GM23338 (cell line): ENCODE results near the gene RPTOR.

Experiments
- CREB1 ChIP-seq: fragments of 250-450 bp; sonication (Bioruptor Pico); IDR thresholded peaks from 2 replicates; pipeline ENCODE4 v1.5.0; 2020; ENCODE audit warnings: low read depth, mild to moderate bottlenecking, moderate library complexity
- EZH2 ChIP-seq: fragments of 200-600 bp; sonication (generic); IDR thresholded peaks from one replicate; pipeline ENCODE4 v1.8.0; 2017; ENCODE audit warnings: antibody characterized with exemption, mild to moderate bottlenecking, low read depth; ENCODE audit not compliant: unreplicated experiment
- EZH2phosphoT487 ChIP-seq: fragments of 200-600 bp; sonication (generic); IDR thresholded peaks from one replicate; pipeline ENCODE4 v1.8.1; 2018; ENCODE audit warnings: antibody characterized with exemption; ENCODE audit not compliant: unreplicated experiment
- NANOG ChIP-seq: IDR thresholded peaks from 2 replicates; pipeline ENCODE4 v1.6.1; 2016; ENCODE audit warnings: antibody characterized with exemption, borderline replicate concordance
- POLR2AphosphoS5 ChIP-seq: IDR thresholded peaks from 2 replicates; pipeline ENCODE4 v1.6.1; 2016; ENCODE audit warnings: antibody characterized with exemption, low read depth
- TF ChIP-seq, protein P1 (sequence below), 2 experiments: fragments of 200-600 bp in 1 of 2; sonication (generic) in 1 of 2; conservative IDR thresholded peaks; 2 replicates each; pipeline versions ENCODE4 v1.5.1 to v1.6.1; 2016 to 2017; ENCODE audit warnings: antibody characterized with exemption in 2 of 2, low read depth in 2 of 2, mild to moderate bottlenecking in 2 of 2, moderate library complexity in 1 of 2
- TF ChIP-seq, protein P2 (sequence below): IDR thresholded peaks from 2 replicates; pipeline ENCODE4 v1.6.1; 2016; ENCODE audit warnings: antibody characterized with exemption
- TF ChIP-seq, protein P3 (sequence below): IDR thresholded peaks from one replicate; pipeline ENCODE4 v1.6.1; 2018; ENCODE audit warnings: antibody characterized with exemption; ENCODE audit not compliant: unreplicated experiment
- TF ChIP-seq, protein P4 (sequence below): fragments of 250-450 bp; sonication (Bioruptor Pico); IDR thresholded peaks from 2 replicates; pipeline ENCODE4 v1.5.0; 2020; ENCODE audit warnings: mild to moderate bottlenecking, moderate library complexity

DNA sequence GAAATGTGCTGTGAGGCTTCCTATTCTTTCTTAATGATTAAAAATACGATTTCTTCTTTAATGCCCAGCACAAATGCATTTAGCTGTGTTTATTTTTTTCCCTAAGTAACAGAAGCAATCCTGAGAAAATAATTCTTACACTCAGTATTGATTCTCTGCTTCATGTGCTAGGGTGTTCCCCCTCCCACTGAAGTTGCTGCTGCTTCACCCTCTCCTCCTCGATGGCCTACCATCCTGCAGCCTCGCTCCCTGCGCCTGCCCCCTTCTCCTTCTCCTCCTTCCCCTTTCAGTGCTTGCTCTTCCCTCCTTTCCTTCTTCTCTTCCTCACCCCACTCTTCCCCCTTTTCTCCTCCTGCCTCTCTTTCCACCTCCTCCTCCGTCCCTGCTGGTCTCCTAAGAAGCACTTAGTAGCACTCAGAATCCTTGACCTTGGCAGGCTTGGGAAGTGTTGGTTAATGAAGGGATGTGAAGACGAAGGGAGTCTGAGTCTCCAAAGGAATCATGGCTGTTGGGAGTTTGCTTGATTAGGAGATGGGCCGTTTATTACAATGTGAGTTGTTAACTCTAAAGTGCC is 119.7 kb downstream of the RPTOR start:
- TF ChIP-seq EZH2 = no peak
- no peak for TF ChIP-seq POLR2AphosphoS5
- no peak for TF ChIP-seq NANOG
- TF ChIP-seq EZH2phosphoT487 = no peak
- TF ChIP-seq, protein P1, sequence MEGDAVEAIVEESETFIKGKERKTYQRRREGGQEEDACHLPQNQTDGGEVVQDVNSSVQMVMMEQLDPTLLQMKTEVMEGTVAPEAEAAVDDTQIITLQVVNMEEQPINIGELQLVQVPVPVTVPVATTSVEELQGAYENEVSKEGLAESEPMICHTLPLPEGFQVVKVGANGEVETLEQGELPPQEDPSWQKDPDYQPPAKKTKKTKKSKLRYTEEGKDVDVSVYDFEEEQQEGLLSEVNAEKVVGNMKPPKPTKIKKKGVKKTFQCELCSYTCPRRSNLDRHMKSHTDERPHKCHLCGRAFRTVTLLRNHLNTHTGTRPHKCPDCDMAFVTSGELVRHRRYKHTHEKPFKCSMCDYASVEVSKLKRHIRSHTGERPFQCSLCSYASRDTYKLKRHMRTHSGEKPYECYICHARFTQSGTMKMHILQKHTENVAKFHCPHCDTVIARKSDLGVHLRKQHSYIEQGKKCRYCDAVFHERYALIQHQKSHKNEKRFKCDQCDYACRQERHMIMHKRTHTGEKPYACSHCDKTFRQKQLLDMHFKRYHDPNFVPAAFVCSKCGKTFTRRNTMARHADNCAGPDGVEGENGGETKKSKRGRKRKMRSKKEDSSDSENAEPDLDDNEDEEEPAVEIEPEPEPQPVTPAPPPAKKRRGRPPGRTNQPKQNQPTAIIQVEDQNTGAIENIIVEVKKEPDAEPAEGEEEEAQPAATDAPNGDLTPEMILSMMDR (conservative IDR thresholded peaks at IDR 0.05; ENCODE audit: low read depth in 2 of 2) = no peak
- TF ChIP-seq, protein P2, sequence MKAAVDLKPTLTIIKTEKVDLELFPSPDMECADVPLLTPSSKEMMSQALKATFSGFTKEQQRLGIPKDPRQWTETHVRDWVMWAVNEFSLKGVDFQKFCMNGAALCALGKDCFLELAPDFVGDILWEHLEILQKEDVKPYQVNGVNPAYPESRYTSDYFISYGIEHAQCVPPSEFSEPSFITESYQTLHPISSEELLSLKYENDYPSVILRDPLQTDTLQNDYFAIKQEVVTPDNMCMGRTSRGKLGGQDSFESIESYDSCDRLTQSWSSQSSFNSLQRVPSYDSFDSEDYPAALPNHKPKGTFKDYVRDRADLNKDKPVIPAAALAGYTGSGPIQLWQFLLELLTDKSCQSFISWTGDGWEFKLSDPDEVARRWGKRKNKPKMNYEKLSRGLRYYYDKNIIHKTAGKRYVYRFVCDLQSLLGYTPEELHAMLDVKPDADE = no peak
- TF ChIP-seq, protein P3, sequence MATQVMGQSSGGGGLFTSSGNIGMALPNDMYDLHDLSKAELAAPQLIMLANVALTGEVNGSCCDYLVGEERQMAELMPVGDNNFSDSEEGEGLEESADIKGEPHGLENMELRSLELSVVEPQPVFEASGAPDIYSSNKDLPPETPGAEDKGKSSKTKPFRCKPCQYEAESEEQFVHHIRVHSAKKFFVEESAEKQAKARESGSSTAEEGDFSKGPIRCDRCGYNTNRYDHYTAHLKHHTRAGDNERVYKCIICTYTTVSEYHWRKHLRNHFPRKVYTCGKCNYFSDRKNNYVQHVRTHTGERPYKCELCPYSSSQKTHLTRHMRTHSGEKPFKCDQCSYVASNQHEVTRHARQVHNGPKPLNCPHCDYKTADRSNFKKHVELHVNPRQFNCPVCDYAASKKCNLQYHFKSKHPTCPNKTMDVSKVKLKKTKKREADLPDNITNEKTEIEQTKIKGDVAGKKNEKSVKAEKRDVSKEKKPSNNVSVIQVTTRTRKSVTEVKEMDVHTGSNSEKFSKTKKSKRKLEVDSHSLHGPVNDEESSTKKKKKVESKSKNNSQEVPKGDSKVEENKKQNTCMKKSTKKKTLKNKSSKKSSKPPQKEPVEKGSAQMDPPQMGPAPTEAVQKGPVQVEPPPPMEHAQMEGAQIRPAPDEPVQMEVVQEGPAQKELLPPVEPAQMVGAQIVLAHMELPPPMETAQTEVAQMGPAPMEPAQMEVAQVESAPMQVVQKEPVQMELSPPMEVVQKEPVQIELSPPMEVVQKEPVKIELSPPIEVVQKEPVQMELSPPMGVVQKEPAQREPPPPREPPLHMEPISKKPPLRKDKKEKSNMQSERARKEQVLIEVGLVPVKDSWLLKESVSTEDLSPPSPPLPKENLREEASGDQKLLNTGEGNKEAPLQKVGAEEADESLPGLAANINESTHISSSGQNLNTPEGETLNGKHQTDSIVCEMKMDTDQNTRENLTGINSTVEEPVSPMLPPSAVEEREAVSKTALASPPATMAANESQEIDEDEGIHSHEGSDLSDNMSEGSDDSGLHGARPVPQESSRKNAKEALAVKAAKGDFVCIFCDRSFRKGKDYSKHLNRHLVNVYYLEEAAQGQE = no peak
- TF ChIP-seq, protein P4, sequence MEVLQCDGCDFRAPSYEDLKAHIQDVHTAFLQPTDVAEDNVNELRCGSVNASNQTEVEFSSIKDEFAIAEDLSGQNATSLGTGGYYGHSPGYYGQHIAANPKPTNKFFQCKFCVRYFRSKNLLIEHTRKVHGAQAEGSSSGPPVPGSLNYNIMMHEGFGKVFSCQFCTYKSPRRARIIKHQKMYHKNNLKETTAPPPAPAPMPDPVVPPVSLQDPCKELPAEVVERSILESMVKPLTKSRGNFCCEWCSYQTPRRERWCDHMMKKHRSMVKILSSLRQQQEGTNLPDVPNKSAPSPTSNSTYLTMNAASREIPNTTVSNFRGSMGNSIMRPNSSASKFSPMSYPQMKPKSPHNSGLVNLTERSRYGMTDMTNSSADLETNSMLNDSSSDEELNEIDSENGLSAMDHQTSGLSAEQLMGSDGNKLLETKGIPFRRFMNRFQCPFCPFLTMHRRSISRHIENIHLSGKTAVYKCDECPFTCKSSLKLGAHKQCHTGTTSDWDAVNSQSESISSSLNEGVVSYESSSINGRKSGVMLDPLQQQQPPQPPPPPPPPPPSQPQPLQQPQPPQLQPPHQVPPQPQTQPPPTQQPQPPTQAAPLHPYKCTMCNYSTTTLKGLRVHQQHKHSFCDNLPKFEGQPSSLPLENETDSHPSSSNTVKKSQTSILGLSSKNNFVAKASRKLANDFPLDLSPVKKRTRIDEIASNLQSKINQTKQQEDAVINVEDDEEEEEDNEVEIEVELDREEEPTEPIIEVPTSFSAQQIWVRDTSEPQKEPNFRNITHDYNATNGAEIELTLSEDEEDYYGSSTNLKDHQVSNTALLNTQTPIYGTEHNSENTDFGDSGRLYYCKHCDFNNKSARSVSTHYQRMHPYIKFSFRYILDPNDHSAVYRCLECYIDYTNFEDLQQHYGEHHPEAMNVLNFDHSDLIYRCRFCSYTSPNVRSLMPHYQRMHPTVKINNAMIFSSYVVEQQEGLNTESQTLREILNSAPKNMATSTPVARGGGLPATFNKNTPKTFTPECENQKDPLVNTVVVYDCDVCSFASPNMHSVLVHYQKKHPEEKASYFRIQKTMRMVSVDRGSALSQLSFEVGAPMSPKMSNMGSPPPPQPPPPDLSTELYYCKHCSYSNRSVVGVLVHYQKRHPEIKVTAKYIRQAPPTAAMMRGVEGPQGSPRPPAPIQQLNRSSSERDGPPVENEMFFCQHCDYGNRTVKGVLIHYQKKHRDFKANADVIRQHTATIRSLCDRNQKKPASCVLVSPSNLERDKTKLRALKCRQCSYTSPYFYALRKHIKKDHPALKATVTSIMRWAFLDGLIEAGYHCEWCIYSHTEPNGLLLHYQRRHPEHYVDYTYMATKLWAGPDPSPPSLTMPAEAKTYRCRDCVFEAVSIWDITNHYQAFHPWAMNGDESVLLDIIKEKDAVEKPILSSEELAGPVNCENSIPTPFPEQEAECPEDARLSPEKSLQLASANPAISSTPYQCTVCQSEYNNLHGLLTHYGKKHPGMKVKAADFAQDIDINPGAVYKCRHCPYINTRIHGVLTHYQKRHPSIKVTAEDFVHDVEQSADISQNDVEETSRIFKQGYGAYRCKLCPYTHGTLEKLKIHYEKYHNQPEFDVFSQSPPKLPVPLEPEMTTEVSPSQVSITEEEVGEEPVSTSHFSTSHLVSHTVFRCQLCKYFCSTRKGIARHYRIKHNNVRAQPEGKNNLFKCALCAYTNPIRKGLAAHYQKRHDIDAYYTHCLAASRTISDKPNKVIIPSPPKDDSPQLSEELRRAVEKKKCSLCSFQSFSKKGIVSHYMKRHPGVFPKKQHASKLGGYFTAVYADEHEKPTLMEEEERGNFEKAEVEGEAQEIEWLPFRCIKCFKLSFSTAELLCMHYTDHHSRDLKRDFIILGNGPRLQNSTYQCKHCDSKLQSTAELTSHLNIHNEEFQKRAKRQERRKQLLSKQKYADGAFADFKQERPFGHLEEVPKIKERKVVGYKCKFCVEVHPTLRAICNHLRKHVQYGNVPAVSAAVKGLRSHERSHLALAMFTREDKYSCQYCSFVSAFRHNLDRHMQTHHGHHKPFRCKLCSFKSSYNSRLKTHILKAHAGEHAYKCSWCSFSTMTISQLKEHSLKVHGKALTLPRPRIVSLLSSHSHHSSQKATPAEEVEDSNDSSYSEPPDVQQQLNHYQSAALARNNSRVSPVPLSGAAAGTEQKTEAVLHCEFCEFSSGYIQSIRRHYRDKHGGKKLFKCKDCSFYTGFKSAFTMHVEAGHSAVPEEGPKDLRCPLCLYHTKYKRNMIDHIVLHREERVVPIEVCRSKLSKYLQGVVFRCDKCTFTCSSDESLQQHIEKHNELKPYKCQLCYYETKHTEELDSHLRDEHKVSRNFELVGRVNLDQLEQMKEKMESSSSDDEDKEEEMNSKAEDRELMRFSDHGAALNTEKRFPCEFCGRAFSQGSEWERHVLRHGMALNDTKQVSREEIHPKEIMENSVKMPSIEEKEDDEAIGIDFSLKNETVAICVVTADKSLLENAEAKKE = no peak
- TF ChIP-seq CREB1 (CRISPR knock-in tag) = no peak
